ENCODE measurements around the gene RGS10.

RGS10 gene, protein sequence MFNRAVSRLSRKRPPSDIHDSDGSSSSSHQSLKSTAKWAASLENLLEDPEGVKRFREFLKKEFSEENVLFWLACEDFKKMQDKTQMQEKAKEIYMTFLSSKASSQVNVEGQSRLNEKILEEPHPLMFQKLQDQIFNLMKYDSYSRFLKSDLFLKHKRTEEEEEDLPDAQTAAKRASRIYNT

GRCh38 chr10:119542357-119542987 is at the start of gene RGS10:
RGS10 (minus strand) TSS chr10:119542719; CDS start chr10:119542638, 81 bp downstream.
- intact Hi-C loops (cut with DNase I; ENCODE audit: low total_unique reads) = no loop called here
- peaks cover 0 to 9% of the 10 kb centered on the region in 2 donors for H3K27me3 ChIP-seq

GRCh38 chr10:119588071-119588470 is 45.6 kb upstream of the RGS10 start:
- Histone ChIP-seq H3K27ac (no peak overlapping the region), H3K9me3 (no peaks in the 10 kb centered on the region), H3K36me3 (peaks cover 20 to 45% (median 37%) of the 10 kb centered on the region in 3 donors), H3K27me3 (no peaks in the 10 kb centered on the region), H3K4me3 (no peak overlapping the region), H3K4me1 (peaks cover 0 to 25% (median 15%) of the 10 kb centered on the region in 4 donors)
- DNase-seq = no peak
- intact Hi-C loops (cut with DNase I; ENCODE audit: low total_unique reads) = no loop called here
- no peak for TF ChIP-seq CTCF (IDR thresholded peaks at IDR 0.05)

More at GRCh38 chr10:119542357-119542987, at the start of gene RGS10:
- Histone ChIP-seq H3K36me3 (no peaks in the 10 kb centered on the region), H3K9me3 (no peaks in the 10 kb centered on the region), H3K4me3 (peak within 1 kb of the TSS; percentile 63 to 74), H3K4me1 (peaks cover 0 to 36% (median 18%) of the 10 kb centered on the region in 4 donors), H3K27ac (peak within 1 kb of the TSS; percentile 54 to 60)
- DNase-seq = peak; percentile 82 to 89
- no peak for TF ChIP-seq CTCF (IDR thresholded peaks at IDR 0.05)

DNA sequence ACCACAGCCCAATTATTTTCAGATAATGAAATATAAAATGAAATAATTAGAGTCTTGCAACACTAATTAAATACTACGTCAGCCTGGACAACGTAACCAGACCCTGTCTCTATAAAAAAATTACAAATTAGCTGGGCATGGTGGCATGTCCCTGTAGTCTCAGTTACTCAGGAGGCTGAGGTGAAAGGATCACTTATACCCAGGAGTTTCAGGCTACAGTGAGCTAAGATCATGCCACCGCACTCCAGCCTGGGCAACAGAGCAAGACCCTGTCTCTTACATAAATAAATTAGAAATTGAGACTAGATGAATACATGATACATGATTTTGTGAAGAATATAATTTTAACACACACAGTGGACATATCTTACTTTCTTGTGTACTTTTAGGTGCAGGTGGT is 35.8 kb upstream of the RGS10 start:
- Histone ChIP-seq H3K27me3 (no peaks in the 10 kb centered on the region), H3K36me3 (peaks cover 59 to 80% (median 64%) of the 10 kb centered on the region in 3 donors), H3K9me3 (no peaks in the 10 kb centered on the region), H3K27ac (no peak overlapping the region), H3K4me1 (no peaks in the 10 kb centered on the region), H3K4me3 (no peak overlapping the region)
- no peak for TF ChIP-seq CTCF (IDR thresholded peaks at IDR 0.05)
- intact Hi-C loops (cut with DNase I; ENCODE audit: low total_unique reads) = loop anchor here (10.0 kb wide), 1 partner anchor 384 kb away; no protein-coding TSS in a partner anchor
- DNase-seq = no peak

DNA sequence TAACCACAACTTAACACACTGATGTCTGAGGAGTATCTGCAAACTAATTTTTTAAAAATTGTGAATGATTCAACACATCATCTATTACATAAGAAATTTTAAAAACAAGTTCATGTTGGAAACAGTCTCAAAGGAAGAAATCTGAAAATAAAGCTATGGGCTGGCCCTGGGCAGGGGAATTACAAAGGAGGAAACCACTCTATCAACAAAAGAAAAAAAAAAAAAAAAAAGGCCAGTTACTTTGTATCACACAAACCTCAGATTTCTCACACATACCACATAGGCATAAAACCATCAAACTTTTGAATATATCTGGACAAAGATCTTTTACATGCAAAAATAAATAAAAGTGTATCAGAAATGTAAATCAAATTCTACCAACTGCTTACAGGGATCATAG is 33.5 kb upstream of the RGS10 start:
- no peaks in the 10 kb centered on the region for H3K4me1 ChIP-seq
- H3K27ac ChIP-seq = no peak overlapping the region
- DNase-seq = no peak
- TF ChIP-seq CTCF (IDR thresholded peaks at IDR 0.05) = no peak
- peaks cover 68 to 86% (median 72%) of the 10 kb centered on the region in 3 donors for H3K36me3 ChIP-seq
- no peaks in the 10 kb centered on the region for H3K9me3 ChIP-seq
- H3K4me3 ChIP-seq = no peak overlapping the region
- intact Hi-C loops (cut with DNase I; ENCODE audit: low total_unique reads) = loop anchor here (10.0 kb wide), 1 partner anchor 381 kb away; no protein-coding TSS in a partner anchor
- H3K27me3 ChIP-seq = no peaks in the 10 kb centered on the region

DNA sequence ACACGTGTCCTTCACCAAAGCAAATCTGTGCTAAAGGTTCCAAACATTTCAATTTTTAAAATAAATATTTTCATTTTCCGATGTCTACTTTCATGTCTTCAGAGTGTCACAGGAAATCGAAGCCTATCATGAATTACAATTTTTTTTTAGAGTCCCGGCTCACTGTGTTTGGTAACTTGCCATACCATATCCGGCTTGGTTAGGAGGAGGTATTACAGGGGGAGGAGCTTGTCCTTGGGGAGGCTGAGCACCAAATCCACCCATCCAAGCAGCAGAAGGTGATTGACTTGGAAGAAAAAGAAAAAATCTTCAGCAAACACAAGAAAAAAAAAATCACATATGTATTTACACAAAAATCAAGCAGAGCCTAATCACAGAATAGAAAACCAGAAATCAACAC is 33.0 kb upstream of the RGS10 start:
- no peaks in the 10 kb centered on the region for H3K9me3 ChIP-seq
- no peak for TF ChIP-seq CTCF (IDR thresholded peaks at IDR 0.05)
- no peaks in the 10 kb centered on the region for H3K27me3 ChIP-seq
- H3K36me3 ChIP-seq = peaks cover 68 to 86% (median 72%) of the 10 kb centered on the region in 3 donors
- no peak for DNase-seq
- H3K4me3 ChIP-seq = no peak overlapping the region
- H3K4me1 ChIP-seq = no peaks in the 10 kb centered on the region
- no peak overlapping the region for H3K27ac ChIP-seq
- intact Hi-C loops (cut with DNase I; ENCODE audit: low total_unique reads) = loop anchor here (10.0 kb wide), 1 partner anchor 381 kb away; no protein-coding TSS in a partner anchor

All from tibial artery (tissue), 4 donors.